LNCaP clone FGC (cell line): Measurements from ENCODE around the gene FAM227B.
"Not testable (repeated sequence)": the region's sequence is repeated elsewhere in the genome, so short reads cannot be mapped to it uniquely, and the experiment has no call there.

Source experiments
- DNase-seq: peaks from one replicate; pipeline ENCODE4 v3.0.0-alpha.2; 2011; ENCODE audit warnings: low read depth
- H3K4me3 ChIP-seq: 2 replicates; pipeline ENCODE4 v1.5.1; 2011; ENCODE audit warnings: mild to moderate bottlenecking, low read depth, low read length, control low read depth
- TF ChIP-seq, protein P1 (sequence below): IDR thresholded peaks from 2 replicates; pipeline ENCODE4 v1.5.1; 2012; ENCODE audit warnings: mild to moderate bottlenecking; ENCODE audit not compliant: control insufficient read depth, insufficient read depth; ENCODE audit errors: extremely low read depth

FAM227B gene

DNA sequence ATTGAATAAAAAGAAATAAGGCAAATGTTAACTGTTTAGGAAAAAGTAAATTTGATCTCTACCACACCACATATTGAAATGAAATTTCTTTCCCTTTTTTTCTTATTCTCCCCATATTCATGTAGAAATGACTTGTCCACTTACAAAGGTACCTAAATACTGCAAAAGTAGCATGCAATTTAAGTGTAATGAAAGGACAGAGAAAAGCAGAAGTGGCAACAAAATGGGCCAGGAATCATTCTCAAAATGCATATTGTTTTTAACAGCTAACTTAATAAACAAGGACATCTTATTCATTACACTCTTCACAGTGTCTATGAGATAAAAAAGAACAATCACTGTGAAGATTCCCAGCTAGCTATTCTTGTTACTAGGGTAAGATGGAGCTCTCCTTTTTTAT, 238.2 kb downstream of the FAM227B start:
- TF ChIP-seq, protein P1, sequence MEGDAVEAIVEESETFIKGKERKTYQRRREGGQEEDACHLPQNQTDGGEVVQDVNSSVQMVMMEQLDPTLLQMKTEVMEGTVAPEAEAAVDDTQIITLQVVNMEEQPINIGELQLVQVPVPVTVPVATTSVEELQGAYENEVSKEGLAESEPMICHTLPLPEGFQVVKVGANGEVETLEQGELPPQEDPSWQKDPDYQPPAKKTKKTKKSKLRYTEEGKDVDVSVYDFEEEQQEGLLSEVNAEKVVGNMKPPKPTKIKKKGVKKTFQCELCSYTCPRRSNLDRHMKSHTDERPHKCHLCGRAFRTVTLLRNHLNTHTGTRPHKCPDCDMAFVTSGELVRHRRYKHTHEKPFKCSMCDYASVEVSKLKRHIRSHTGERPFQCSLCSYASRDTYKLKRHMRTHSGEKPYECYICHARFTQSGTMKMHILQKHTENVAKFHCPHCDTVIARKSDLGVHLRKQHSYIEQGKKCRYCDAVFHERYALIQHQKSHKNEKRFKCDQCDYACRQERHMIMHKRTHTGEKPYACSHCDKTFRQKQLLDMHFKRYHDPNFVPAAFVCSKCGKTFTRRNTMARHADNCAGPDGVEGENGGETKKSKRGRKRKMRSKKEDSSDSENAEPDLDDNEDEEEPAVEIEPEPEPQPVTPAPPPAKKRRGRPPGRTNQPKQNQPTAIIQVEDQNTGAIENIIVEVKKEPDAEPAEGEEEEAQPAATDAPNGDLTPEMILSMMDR = no peak
- no peak for DNase-seq
- H3K4me3 ChIP-seq = no peak overlapping the region

DNA sequence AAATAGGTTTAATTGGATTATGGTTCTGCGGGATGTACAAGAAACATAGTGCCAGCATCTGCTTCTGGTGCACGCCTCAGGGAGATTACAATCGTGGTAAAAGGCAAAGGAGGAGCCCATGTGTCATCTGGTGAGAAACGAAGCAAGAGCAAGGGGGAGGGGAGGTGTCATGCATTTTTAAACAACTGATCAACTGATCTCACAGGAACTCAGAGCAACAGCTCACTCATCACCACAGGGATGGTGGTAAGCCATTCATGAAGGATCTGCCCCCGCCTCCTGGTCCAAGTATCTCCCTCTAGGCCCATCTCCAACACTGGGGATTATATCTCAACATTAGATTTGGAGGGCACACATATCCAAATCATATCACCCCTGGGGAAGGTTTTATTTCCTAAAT, 239.7 kb downstream of the FAM227B start:
- no peak for DNase-seq
- no peak overlapping the region for H3K4me3 ChIP-seq
- TF ChIP-seq, protein P1 = no peak

DNA sequence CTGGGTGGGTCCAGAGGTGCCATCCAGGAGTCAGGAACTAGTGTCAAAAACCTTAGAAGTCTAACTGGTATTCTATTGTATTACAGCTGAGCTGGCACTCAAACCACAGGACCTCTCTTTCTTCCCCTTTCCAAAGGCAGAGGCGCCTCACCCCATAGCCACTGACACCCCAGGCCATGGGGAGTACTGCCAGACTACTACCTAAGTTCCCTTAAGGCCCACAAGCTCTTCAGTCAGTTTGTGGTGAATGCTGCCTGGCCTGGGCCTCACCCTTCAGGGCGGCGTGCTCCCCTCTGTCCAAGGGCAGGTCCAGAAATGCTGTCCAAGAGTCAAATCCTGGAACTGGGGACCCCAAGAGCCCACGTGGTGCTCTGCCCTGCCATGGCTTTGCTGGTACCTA, 240.6 kb downstream of the FAM227B start:
- no peak overlapping the region for H3K4me3 ChIP-seq
- TF ChIP-seq, protein P1 = no peak
- DNase-seq = no peak

DNA sequence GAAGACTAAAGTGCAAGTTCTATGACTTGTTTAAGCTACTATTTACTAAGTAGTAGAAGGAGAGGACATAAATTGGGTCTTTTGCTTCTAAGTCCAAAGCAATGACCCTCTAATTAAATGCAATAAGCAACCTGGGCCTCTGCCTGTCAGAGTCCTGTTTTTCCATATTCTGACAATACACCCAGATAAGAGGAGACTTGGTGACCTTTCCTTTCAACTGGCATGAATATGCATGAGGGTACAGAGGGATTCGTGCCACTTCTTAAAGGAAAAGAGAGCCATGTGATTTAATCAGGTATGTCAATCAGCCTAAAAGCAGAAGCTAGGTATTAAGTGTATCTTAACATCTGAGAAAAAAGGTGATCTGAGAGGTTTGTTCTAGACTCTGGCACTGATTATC, 248.3 kb downstream of the FAM227B start:
- H3K4me3 ChIP-seq = no peak overlapping the region
- TF ChIP-seq, protein P1 = no peak
- DNase-seq = no peak

DNA sequence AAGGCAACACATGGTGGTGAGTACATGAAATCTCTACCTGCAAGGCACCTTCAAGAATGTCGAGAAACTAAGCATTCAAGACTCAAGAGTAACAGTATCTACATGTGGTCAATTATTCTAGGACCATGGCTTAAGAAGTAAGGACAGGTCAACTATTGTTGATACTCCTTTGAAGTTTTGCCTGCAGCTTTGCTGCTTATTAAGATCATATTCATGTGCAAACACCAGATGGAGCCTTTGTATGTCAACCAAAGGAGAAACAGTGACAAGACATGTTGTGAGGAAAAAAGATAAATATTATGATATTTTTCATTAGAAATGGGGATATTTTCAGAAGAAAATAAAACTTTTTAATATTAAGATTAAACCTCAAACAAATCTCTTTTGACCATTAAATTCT, 249.8 kb downstream of the FAM227B start:
- peak; percentile 14 for DNase-seq
- TF ChIP-seq, protein P1 = peak; percentile 43
- no peak overlapping the region for H3K4me3 ChIP-seq

DNA sequence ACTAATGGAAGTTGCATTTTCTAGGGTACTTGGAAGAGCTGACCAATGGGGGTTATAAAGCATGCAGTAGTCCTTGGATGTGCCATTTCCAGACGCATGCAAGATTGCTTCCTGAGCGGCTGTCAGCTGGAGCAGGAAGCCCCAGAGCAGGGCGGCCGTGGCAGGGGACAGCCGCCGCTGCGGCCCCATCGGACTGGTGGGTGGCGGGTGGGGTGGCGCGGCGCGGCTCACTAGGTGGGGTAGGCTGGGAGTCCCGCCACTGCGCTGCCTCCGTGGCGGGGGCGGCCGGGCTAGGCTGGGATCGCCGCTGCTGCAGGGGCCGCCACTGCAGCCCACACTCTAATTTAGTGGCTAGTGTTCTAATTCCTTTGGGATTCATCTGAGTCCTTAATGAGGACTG, 254.1 kb downstream of the FAM227B start:
- no peak for DNase-seq
- TF ChIP-seq, protein P1 = no peak
- H3K4me3 ChIP-seq = no peak overlapping the region

DNA sequence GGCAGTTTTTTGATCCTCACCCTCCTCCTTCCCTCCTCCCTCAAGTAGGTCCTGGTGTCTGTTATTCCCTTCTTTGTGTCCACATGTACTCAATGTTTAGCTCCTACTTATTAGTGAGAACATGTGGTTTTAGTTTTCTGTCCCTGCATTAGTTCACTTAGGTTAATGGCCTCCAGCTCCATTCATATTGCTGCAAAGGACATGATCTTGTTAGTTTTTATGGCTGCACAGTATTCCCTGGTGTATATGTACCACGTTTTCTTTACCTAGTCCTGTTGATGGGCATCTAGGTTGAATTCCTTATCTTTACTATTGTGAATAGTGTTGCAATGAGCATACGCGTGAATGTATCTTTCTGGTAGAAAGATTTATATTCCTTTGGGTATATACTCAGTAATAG, 259.2 kb downstream of the FAM227B start:
- no peak for DNase-seq
- TF ChIP-seq, protein P1 = no peak
- no peak overlapping the region for H3K4me3 ChIP-seq

DNA sequence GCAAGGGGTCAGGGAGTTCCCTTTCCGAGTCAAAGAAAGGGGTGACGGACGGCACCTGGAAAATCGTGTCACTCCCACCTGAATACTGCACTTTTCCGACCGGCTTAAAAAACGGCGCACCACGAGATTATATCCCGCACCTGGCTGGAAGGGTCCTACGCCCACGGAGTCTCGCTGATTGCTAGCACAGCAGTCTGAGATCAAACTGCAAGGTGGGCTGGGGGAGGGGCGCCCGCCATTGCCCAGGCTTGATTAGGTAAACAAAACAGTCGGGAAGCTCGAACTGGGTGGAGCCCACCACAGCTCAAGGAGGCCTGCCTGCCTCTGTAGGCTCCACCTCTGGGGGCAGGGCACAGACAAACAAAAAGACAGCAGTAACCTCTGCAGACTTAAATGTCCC, 266.2 kb downstream of the FAM227B start:
- H3K4me3 ChIP-seq, DNase-seq: not testable (repeated sequence)
